ENCODE data around the gene NUP50.

NUP50 gene

GRCh38 chr22:45204819-45205218, 41.1 kb downstream of the NUP50 start:
- DNase-seq (ENCODE audit: extremely low spot score): no peak
- ChIA-PET CTCF (no interaction called here), POLR2A (interaction anchor here (1.3 kb wide), 1 partner anchor 41 kb away, joined by 5 read pairs; the partner anchor contains the start of gene NUP50)
- TF ChIP-seq SP1 (IDR thresholded peaks at IDR 0.05) (no peak), ELF4 (IDR thresholded peaks at IDR 0.05) (no peak), BHLHE40 (IDR thresholded peaks at IDR 0.05; ENCODE audit: borderline replicate concordance) (no peak), HDGF (IDR thresholded peaks at IDR 0.05; ENCODE audit: borderline replicate concordance) (no peak), FOXA1 (IDR thresholded peaks at IDR 0.05) (no peak), NFRKB (IDR thresholded peaks at IDR 0.05) (no peak), ZNF384 (IDR thresholded peaks at IDR 0.05) (no peak), FOXK2 (IDR thresholded peaks at IDR 0.05) (no peak), LEF1 (IDR thresholded peaks at IDR 0.05; ENCODE audit: borderline replicate concordance) (no peak), CTBP1 (IDR thresholded peaks at IDR 0.05; ENCODE audit: borderline replicate concordance) (no peak), FOXM1 (IDR thresholded peaks at IDR 0.05; ENCODE audit: borderline replicate concordance) (no peak), SUZ12 (IDR thresholded peaks at IDR 0.05) (no peak), TARDBP (IDR thresholded peaks at IDR 0.05) (no peak), ARNT (IDR thresholded peaks at IDR 0.05) (no peak), L3MBTL2 (conservative IDR thresholded peaks at IDR 0.05) (no peak)
- TF ChIP-seq, protein P1, sequence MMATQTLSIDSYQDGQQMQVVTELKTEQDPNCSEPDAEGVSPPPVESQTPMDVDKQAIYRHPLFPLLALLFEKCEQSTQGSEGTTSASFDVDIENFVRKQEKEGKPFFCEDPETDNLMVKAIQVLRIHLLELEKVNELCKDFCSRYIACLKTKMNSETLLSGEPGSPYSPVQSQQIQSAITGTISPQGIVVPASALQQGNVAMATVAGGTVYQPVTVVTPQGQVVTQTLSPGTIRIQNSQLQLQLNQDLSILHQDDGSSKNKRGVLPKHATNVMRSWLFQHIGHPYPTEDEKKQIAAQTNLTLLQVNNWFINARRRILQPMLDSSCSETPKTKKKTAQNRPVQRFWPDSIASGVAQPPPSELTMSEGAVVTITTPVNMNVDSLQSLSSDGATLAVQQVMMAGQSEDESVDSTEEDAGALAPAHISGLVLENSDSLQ (IDR thresholded peaks at IDR 0.05): no peak

DNA sequence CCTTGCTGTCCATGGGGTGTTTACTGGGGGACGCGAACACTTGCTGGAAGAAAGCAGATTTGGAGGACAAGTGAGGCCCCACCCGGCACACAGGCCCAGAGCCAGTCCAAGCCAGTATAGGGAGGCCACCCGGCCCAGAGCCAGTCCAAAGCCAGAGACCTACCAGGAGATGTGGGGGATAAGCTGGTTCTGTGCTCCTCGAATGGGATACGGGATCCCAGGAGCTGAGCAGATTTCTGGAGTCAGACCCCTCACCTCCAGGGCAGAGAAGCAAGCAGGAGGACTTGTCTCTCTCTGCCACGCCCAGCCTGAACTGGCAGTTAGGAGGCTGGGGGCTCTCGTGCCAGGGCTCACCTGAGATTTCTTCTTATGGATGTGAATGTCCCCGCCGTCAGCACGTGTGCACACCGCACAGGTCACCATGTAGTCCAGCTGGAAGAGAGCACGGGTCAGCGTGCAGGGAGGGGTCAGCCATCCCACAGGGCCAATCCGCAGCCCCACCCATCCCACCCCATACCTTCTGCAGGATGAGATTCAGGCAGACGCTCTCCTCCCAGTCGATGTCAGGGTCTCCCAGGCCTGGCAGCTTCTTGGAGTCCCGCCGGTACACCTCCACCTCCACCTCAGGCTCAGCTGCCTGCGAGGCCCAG, 41.7 kb downstream of the NUP50 start:
- no peak for DNase-seq (ENCODE audit: extremely low spot score)
- ChIA-PET CTCF (no interaction called here), POLR2A (interaction anchor here (1.3 kb wide), 1 partner anchor 42 kb away, joined by 5 read pairs; the partner anchor contains the start of gene NUP50)
- TF ChIP-seq SP1 (IDR thresholded peaks at IDR 0.05) (no peak), CTBP1 (IDR thresholded peaks at IDR 0.05; ENCODE audit: borderline replicate concordance) (no peak), NFRKB (IDR thresholded peaks at IDR 0.05) (no peak), HDGF (IDR thresholded peaks at IDR 0.05; ENCODE audit: borderline replicate concordance) (no peak), L3MBTL2 (conservative IDR thresholded peaks at IDR 0.05) (no peak), TARDBP (IDR thresholded peaks at IDR 0.05) (no peak), SUZ12 (IDR thresholded peaks at IDR 0.05) (no peak)

- CTCF ChIA-PET: no interaction called here
- no peak for DNase-seq (ENCODE audit: extremely low spot score)
- TF ChIP-seq LEF1 (IDR thresholded peaks at IDR 0.05; ENCODE audit: borderline replicate concordance): no peak
- no peak for TF ChIP-seq FOXM1 (IDR thresholded peaks at IDR 0.05; ENCODE audit: borderline replicate concordance)
- no peak for TF ChIP-seq ZNF384 (IDR thresholded peaks at IDR 0.05)
- TF ChIP-seq FOXA1 (IDR thresholded peaks at IDR 0.05): no peak
- TF ChIP-seq TARDBP (IDR thresholded peaks at IDR 0.05): no peak
- TF ChIP-seq ARNT (IDR thresholded peaks at IDR 0.05): no peak
- no peak for TF ChIP-seq FOXK2 (IDR thresholded peaks at IDR 0.05)
- no peak for TF ChIP-seq CTBP1 (IDR thresholded peaks at IDR 0.05; ENCODE audit: borderline replicate concordance)
- TF ChIP-seq BHLHE40 (IDR thresholded peaks at IDR 0.05; ENCODE audit: borderline replicate concordance): no peak
- TF ChIP-seq ELF4 (IDR thresholded peaks at IDR 0.05): no peak
- no peak for TF ChIP-seq NFRKB (IDR thresholded peaks at IDR 0.05)
- TF ChIP-seq SP1 (IDR thresholded peaks at IDR 0.05): no peak
- TF ChIP-seq SUZ12 (IDR thresholded peaks at IDR 0.05): no peak
- no peak for TF ChIP-seq L3MBTL2 (conservative IDR thresholded peaks at IDR 0.05)
- TF ChIP-seq, protein P1 (IDR thresholded peaks at IDR 0.05): no peak
- no peak for TF ChIP-seq HDGF (IDR thresholded peaks at IDR 0.05; ENCODE audit: borderline replicate concordance)
- POLR2A ChIA-PET: no interaction called here
Observed at GRCh38 chr22:45206233-45206632, 42.5 kb downstream of the NUP50 start.

- no peak for DNase-seq (ENCODE audit: extremely low spot score)
- TF ChIP-seq L3MBTL2 (conservative IDR thresholded peaks at IDR 0.05) (no peak), ZNF384 (IDR thresholded peaks at IDR 0.05) (no peak), SP1 (IDR thresholded peaks at IDR 0.05) (no peak), HDGF (IDR thresholded peaks at IDR 0.05; ENCODE audit: borderline replicate concordance) (no peak)
- POLR2A ChIA-PET: interaction anchor here (1.1 kb wide), 1 partner anchor 44 kb away, joined by 3 read pairs; the partner anchor contains the start of gene NUP50
- CTCF ChIA-PET: no interaction called here
Observed at GRCh38 chr22:45207533-45207932, 43.8 kb downstream of the NUP50 start.

DNA sequence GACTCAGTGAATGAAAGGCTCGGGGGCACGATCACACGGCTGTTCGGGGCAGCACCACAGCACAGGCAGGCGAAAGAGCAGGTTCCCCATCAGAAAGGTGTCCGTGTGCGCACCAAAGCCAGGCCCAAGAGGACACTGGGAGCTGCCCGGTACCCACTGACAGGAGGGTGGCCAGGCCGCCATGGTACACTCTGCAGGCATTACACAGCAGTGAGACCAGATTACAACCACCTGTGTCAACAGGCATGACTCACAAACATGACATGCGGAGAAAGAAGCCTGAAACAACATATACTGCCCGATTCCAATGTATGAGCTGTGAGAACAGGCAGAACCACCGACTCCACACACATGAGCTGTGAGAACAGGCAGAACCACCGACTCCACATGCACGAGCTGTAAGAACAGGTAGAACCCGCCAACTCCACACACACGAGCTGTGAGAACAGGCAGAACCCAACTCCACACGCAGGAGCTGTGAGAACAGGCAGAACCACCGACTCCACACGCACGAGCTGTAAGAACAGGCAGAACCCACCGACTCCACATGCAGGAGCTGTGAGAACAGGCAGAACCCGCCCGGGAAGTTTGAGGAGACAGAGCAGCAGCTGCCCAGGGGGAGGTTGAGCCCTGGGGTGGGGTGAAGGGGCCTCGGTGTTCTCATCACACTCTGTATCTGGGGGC, 44.4 kb downstream of the NUP50 start:
- POLR2A ChIA-PET: interaction anchor here (1.1 kb wide), 2 partner anchors 44 to 56 kb away, joined by 3 read pairs; partner anchors contain the start of gene NUP50
- DNase-seq (ENCODE audit: extremely low spot score): no peak
- TF ChIP-seq ZNF384 (IDR thresholded peaks at IDR 0.05): no peak
- no peak for TF ChIP-seq L3MBTL2 (conservative IDR thresholded peaks at IDR 0.05)
- CTCF ChIA-PET: interaction anchor here (1.3 to 2.3 kb wide), 3 partner anchors 12 to 38 kb away, joined by 3 to 7 read pairs (median 3); no protein-coding TSS in a partner anchor

DNA sequence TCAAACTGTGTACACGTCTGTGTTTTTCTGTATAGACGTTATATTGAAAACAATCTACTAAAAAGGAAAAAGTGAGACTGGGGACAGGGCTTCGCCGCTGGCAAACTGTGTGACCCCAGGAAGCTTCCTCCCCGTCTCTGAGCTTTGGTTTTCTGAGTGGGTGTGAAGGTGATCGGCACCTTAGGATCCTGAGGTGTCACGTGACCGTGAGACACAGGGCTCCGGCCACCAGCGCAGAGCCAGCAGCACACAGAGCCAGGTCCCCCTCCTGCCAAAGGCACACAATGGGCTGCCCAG, 44.9 kb downstream of the NUP50 start:
- TF ChIP-seq FOXM1 (IDR thresholded peaks at IDR 0.05; ENCODE audit: borderline replicate concordance): no peak
- no peak for TF ChIP-seq ZNF384 (IDR thresholded peaks at IDR 0.05)
- TF ChIP-seq ELF4 (IDR thresholded peaks at IDR 0.05): no peak
- DNase-seq (ENCODE audit: extremely low spot score): no peak
- CTCF ChIA-PET: interaction anchor here (1.3 to 2.3 kb wide), 3 partner anchors 12 to 37 kb away, joined by 3 to 7 read pairs (median 3); no protein-coding TSS in a partner anchor
- POLR2A ChIA-PET: interaction anchor here (1.1 kb wide), 2 partner anchors 45 to 55 kb away, joined by 3 read pairs; partner anchors contain the start of gene NUP50
